Raji (cell line): ENCODE data around the gene GALK2.

Experiments used
- POLR2A ChIP-seq: IDR thresholded peaks from 2 replicates; pipeline ENCODE4 v1.6.1; 2011; ENCODE audit warnings: low read depth, low read length, control low read depth; ENCODE audit not compliant: insufficient read depth

Gene GALK2

GRCh38 chr15:49293941-49294340 is 123.9 kb downstream of the GALK2 start:
- TF ChIP-seq POLR2A: no peak

- no peak for TF ChIP-seq POLR2A
Measured at GRCh38 chr15:49296258-49296657, 126.2 kb downstream of the GALK2 start.

GRCh38 chr15:49297584-49297983 is 127.5 kb downstream of the GALK2 start:
- TF ChIP-seq POLR2A: no peak

- TF ChIP-seq POLR2A: no peak
Measured at GRCh38 chr15:49300856-49301255, 130.8 kb downstream of the GALK2 start.

- TF ChIP-seq POLR2A: no peak
Measured at GRCh38 chr15:49301562-49301961, 131.5 kb downstream of the GALK2 start.

- TF ChIP-seq POLR2A: no peak
Measured at GRCh38 chr15:49303003-49303402, 133.0 kb downstream of the GALK2 start.

- TF ChIP-seq POLR2A: no peak
Measured at GRCh38 chr15:49306551-49306950, 136.5 kb downstream of the GALK2 start.

- no peak for TF ChIP-seq POLR2A
Measured at GRCh38 chr15:49308686-49309085, 138.6 kb downstream of the GALK2 start.

- TF ChIP-seq POLR2A: no peak
Measured at GRCh38 chr15:49309889-49310288, 139.8 kb downstream of the GALK2 start.

GRCh38 chr15:49313650-49314049 is 143.6 kb downstream of the GALK2 start:
- no peak for TF ChIP-seq POLR2A

- no peak for TF ChIP-seq POLR2A
Measured at GRCh38 chr15:49314716-49315115, 144.7 kb downstream of the GALK2 start.

- no peak for TF ChIP-seq POLR2A
Measured at GRCh38 chr15:49315391-49315823, 145.4 kb downstream of the GALK2 start.

GRCh38 chr15:49320351-49320750 is 150.3 kb downstream of the GALK2 start:
- TF ChIP-seq POLR2A: no peak

- no peak for TF ChIP-seq POLR2A
Measured at GRCh38 chr15:49323207-49323606, 153.2 kb downstream of the GALK2 start.

GRCh38 chr15:49327927-49328326 is 157.9 kb downstream of the GALK2 start:
- TF ChIP-seq POLR2A: no peak

- TF ChIP-seq POLR2A: no peak
Measured at GRCh38 chr15:49328941-49329340, 158.9 kb downstream of the GALK2 start.

- TF ChIP-seq POLR2A: no peak
Measured at GRCh38 chr15:49330166-49330565, 160.1 kb downstream of the GALK2 start.

- TF ChIP-seq POLR2A: no peak
Measured at GRCh38 chr15:49331442-49331841, 161.4 kb downstream of the GALK2 start.
